Measurements from ENCODE around the gene MUC5AC.
"Not testable (repeated sequence)": the region's sequence is repeated elsewhere in the genome, so short reads cannot be mapped to it uniquely, and the experiment has no call there.

Gene MUC5AC

DNA sequence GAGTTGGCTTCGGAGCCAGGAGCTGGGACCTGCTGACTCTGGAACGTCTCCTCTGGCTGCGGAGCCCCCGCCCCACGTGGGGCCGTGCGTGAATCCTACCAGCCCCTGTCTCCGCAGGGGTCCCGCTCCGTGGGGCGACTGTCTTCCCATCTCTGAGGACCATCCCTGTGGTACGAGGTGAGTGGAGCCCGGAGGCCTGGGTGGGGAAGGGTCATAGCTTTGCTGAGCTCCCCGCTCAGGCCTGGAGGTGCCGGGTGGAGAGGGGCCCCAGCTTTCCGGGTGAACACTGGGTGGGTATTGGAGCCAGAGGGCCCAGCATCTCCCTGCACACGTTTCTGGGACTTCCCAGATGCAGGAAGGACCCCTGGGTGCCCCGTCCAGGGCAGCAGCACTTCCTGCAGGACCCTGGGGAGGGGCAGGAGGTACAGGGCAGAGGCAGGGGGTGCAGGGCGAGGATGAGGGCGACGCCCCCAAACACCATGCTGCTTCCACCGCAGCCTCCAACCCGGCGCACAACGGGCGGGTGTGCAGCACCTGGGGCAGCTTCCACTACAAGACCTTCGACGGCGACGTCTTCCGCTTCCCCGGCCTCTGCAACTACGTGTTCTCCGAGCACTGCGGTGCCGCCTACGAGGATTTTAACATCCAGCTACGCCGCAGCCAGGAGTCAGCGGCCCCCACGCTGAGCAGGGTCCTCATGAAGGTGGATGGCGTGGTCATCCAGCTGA lies 3.8 kb downstream of the MUC5AC start:
- Histone ChIP-seq H3K36me3 (ENCODE audit: insufficient read depth, low read length) (no peaks in the 10 kb centered on the region), H3K9ac (ENCODE audit: low read depth, low read length) (no peak overlapping the region), H3K4me1 (ENCODE audit: insufficient read depth, low read length) (no peaks in the 10 kb centered on the region), H3K9me3 (ENCODE audit: control insufficient read depth, insufficient read depth, low read length) (no peaks in the 10 kb centered on the region)

DNA sequence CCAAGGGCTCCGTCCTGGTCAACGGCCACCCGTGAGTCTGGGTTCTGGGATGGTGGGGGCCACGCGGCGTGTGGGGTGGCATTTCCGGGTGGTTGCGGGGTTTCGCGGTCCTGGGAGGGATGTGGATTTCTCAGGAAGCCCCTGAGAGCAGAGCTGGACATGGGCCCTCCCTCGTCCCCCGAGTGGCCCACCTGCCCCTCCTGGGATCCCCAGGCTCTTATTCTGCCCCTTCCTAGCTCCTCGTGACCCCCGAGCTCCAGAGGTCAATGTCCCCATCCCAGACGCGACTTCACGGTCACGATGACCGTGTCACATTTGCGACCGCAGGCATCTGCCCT lies 4.4 kb downstream of the MUC5AC start:
- Histone ChIP-seq H3K4me1 (ENCODE audit: insufficient read depth, low read length) (no peaks in the 10 kb centered on the region), H3K9me3 (ENCODE audit: control insufficient read depth, insufficient read depth, low read length) (no peaks in the 10 kb centered on the region), H3K9ac (ENCODE audit: low read depth, low read length) (no peak overlapping the region), H3K36me3 (ENCODE audit: insufficient read depth, low read length) (no peaks in the 10 kb centered on the region)

DNA sequence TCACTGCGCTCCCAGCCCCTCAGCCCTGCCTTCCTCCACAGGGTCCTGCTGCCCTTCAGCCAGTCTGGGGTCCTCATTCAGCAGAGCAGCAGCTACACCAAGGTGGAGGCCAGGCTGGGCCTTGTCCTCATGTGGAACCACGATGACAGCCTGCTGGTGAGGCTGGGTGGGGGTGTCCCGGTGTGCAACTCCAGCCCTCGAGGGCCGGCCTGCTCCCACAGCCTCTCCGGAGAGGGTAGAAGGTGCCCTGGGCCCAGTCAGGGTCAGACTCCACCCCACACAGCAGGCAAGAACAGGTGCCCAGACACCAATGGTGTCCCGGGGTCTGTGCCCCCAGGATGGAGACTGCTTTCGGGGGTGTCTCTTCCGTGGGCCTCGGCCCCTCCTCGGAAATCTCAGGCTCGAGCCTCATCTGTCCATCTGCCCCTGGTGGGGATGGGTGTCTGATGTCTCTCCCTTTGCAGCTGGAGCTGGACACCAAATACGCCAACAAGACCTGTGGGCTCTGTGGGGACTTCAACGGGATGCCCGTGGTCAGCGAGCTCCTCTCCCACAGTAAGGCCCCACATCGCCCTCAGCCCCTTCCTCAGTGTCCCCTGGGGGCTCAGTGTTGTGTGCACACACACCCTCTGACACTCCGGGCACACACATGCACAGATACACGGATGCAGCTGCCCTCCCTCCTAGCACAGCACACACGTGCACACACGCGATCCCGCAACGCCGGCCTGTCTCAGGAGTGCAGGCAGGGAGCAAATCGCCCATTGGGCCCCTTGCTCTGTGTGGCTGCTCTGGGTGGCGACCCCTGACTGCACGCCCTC lies 4.9 kb downstream of the MUC5AC start:
- Histone ChIP-seq H3K9me3 (ENCODE audit: control insufficient read depth, insufficient read depth, low read length) (no peaks in the 10 kb centered on the region), H3K9ac (ENCODE audit: low read depth, low read length) (no peak overlapping the region)

DNA sequence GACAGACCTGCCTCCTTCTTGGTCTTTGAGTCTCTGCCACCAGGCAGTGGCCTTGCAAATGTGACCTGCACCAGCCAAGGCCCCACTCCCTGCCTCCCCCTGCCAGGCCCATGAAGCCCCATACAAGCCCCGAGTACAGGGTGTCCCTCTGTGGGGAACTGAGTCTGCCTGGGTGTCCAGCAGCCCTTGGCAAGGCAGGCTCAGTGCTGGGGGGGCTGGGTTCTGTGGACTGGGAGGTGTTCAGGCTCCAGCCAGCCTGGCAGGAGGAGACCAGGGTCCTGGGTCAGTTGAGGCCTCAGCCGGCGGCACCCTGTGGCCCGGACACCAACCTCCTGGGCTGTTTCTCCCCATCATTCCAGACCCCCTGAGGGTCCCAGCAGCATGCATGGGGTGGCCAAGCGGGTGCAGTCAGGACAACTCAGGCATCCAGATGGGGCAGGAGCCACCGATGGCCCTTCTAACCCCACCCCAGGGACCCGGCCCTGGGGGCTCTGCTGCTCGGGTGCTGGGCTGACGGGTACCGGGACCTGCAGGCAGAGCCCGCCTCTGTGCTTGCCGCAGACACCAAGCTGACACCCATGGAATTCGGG lies 5.7 kb downstream of the MUC5AC start:
- Histone ChIP-seq H3K9ac (ENCODE audit: low read depth, low read length) (no peak overlapping the region), H3K36me3 (ENCODE audit: insufficient read depth, low read length) (no peaks in the 10 kb centered on the region), H3K9me3 (ENCODE audit: control insufficient read depth, insufficient read depth, low read length) (no peaks in the 10 kb centered on the region), H3K4me1 (ENCODE audit: insufficient read depth, low read length) (no peaks in the 10 kb centered on the region)

More for the DNA sequence above, 4.9 kb downstream of the MUC5AC start:
- H3K4me1 ChIP-seq (ENCODE audit: insufficient read depth, low read length): no peaks in the 10 kb centered on the region
- no peaks in the 10 kb centered on the region for H3K36me3 ChIP-seq (ENCODE audit: insufficient read depth, low read length)

DNA sequence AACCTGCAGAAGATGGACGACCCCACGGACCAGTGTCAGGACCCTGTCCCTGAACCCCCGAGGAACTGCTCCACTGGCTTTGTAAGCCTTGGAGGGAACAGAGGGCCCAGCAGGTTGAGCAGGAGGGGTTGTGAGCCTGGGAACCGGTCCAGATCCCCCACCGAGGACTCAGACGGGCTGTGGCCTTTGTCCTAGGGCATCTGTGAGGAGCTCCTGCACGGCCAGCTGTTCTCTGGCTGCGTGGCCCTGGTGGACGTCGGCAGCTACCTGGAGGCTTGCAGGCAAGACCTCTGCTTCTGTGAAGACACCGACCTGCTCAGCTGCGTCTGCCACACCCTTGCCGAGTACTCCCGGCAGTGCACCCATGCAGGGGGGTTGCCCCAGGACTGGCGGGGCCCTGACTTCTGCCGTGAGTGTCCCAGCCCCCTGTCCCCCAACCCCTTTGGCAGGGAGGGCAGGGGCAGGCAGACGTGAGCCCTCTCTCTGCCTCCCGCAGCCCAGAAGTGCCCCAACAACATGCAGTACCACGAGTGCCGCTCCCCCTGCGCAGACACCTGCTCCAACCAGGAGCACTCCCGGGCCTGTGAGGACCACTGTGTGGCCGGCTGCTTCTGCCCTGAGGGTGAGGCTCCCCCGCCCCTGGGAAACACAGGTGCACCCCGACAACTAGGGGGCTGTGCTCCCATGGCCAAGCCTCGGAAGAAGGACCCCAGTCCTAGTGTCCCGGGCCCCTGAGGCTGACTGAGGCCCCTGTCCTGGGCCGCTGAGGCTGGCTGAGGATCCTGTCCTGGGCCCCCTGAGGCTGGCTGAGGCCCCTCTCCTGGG lies 6.4 kb downstream of the MUC5AC start:
- no peak overlapping the region for H3K9ac ChIP-seq (ENCODE audit: low read depth, low read length)
- no peaks in the 10 kb centered on the region for H3K36me3 ChIP-seq (ENCODE audit: insufficient read depth, low read length)
- no peaks in the 10 kb centered on the region for H3K9me3 ChIP-seq (ENCODE audit: control insufficient read depth, insufficient read depth, low read length)
- H3K4me1 ChIP-seq (ENCODE audit: insufficient read depth, low read length): no peaks in the 10 kb centered on the region

DNA sequence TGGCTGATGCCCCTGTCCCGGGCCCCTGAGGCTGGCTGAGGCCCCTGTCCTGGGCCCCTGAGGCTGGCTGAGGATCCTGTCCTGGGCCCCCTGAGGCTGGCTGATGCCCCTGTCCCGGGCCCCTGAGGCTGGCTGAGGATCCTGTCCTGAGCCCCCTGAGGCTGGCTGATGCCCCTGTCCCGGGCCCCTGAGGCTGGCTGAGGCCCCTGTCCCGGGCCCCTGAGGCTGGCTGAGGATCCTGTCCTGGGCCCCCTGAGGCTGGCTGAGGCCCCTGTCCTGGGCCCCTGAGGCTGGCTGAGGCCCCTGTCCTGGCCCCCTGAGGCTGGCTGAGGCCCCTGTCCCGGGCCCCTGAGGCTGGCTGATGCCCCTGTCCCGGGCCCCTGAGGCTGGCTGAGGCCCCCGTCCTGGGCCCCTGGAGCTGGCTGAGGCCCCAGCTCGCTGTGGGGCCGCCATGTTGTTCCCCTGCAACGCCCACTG lies 7.1 kb downstream of the MUC5AC start:
- not testable (repeated sequence) for H3K9me3 ChIP-seq (ENCODE audit: control insufficient read depth, insufficient read depth, low read length); H3K9ac ChIP-seq (ENCODE audit: low read depth, low read length); H3K4me1 ChIP-seq (ENCODE audit: insufficient read depth, low read length); H3K36me3 ChIP-seq (ENCODE audit: insufficient read depth, low read length)

DNA sequence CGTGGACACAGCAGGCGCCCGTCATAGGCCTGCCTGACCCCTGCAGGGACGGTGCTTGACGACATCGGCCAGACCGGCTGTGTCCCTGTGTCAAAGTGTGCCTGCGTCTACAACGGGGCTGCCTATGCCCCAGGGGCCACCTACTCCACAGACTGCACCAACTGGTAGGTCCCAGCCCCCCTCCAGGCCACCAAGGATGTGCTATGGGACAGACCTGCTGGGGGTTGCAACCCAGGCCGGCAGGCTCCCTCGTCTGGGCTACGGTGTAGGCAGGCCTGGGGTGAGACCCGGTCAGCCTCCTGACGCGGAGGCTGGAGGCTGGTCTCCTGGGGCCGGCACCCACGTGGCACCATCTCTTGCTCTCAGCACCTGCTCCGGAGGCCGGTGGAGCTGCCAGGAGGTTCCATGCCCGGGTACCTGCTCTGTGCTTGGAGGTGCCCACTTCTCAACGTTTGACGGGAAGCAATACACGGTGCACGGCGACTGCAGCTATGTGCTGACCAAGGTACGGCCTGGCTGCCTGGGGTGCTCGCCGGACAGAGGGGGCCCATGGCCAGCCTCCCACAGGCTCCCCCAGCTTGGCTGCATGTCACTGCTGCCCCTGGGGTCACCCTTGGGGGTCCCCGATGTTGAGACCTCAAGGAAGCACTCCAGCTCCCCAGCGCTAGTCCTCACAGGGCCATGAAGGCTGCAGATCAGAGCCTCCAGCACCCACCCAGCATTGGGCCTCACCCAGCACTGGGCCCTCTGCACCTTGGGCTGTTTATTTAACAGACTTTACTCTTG lies 7.7 kb downstream of the MUC5AC start:
- no peaks in the 10 kb centered on the region for H3K36me3 ChIP-seq (ENCODE audit: insufficient read depth, low read length)
- no peaks in the 10 kb centered on the region for H3K9me3 ChIP-seq (ENCODE audit: control insufficient read depth, insufficient read depth, low read length)
- no peak overlapping the region for H3K9ac ChIP-seq (ENCODE audit: low read depth, low read length)

DNA sequence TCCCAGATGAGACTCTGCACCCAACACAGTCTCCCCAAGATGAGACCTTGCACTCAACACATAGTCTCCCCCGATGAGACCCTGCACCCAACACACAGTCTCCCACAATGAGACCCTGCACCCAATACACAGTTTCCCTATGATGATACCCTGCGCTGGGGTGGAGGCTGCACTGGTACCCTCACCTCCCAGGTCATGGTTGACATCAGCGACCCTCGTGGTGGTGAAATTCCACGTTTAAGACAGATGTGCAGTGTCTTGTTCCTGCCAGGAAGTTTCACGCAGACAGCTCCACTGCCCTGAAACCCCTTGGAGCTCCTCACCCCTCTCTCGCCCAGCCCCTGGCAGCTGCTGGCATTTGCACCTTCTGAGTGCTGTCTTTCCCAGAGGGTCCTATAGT lies 9.5 kb downstream of the MUC5AC start:
- no peaks in the 10 kb centered on the region for H3K4me1 ChIP-seq (ENCODE audit: insufficient read depth, low read length)
- no peak overlapping the region for H3K9ac ChIP-seq (ENCODE audit: low read depth, low read length)
- H3K36me3 ChIP-seq (ENCODE audit: insufficient read depth, low read length): no peaks in the 10 kb centered on the region
- H3K9me3 ChIP-seq (ENCODE audit: control insufficient read depth, insufficient read depth, low read length): no peaks in the 10 kb centered on the region

More for the DNA sequence above, 7.7 kb downstream of the MUC5AC start:
- H3K4me1 ChIP-seq (ENCODE audit: insufficient read depth, low read length): no peaks in the 10 kb centered on the region

DNA sequence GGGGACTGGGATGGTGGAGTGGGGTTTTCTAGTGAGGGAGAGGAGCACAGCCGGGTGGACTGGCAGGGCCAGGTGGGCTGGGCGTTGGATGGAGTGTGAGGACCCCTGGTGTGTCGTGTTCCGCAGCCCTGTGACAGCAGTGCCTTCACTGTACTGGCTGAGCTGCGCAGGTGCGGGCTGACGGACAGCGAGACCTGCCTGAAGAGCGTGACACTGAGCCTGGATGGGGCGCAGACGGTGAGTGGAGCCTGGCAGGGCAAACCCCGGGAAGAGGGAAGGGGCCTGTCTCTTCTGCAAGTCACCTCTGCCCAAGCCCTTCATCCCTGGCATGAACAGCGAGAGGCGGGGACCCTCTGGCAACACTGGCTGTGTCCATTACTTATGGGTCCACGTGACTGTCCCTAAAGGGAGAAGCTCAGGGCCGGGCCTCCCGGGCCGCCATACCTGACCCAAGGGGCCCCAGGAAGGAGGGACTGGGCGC lies 10.0 kb downstream of the MUC5AC start:
- H3K9me3 ChIP-seq (ENCODE audit: control insufficient read depth, insufficient read depth, low read length): no peaks in the 10 kb centered on the region
- H3K4me1 ChIP-seq (ENCODE audit: insufficient read depth, low read length): no peaks in the 10 kb centered on the region
- H3K36me3 ChIP-seq (ENCODE audit: insufficient read depth, low read length): no peaks in the 10 kb centered on the region
- no peak overlapping the region for H3K9ac ChIP-seq (ENCODE audit: low read depth, low read length)

DNA sequence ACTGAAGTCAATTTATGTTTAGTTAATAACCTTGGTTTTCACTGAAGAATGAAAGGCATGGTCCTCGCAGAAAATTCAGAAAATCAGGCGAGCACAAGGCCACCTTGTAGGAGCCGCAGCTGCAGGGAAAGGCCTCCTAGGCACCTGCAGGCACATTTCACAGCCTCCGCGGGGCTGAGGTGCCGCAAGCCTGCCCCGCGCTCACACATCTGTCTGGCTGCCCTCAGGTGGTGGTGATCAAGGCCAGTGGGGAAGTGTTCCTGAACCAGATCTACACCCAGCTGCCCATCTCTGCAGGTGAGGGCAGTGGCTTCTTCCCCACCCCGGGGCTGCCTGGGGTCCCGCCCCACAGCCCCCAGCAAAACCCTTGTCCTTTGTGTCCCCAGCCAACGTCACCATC lies 10.5 kb downstream of the MUC5AC start:
- Histone ChIP-seq H3K36me3 (ENCODE audit: insufficient read depth, low read length) (no peaks in the 10 kb centered on the region), H3K4me1 (ENCODE audit: insufficient read depth, low read length) (no peaks in the 10 kb centered on the region), H3K9me3 (ENCODE audit: control insufficient read depth, insufficient read depth, low read length) (no peaks in the 10 kb centered on the region), H3K9ac (ENCODE audit: low read depth, low read length) (no peak overlapping the region)

DNA sequence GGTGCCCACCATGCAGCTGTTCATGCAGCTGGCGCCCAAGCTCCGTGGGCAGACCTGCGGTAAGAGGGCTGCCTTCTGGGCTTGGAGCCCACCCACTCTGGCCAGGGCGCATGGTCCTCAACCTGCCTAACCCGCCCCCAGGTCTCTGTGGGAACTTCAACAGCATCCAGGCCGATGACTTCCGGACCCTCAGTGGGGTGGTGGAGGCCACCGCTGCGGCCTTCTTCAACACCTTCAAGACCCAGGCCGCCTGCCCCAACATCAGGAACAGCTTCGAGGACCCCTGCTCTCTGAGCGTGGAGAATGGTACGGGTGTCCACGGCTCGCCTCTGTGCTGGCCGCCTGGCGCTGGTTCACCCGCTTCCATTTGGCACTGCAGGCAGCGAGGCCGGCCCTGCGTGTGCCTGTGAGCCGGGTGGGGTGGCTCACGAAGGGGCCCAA lies 11.0 kb downstream of the MUC5AC start:
- H3K4me1 ChIP-seq (ENCODE audit: insufficient read depth, low read length): no peaks in the 10 kb centered on the region
- H3K9me3 ChIP-seq (ENCODE audit: control insufficient read depth, insufficient read depth, low read length): no peaks in the 10 kb centered on the region

DNA sequence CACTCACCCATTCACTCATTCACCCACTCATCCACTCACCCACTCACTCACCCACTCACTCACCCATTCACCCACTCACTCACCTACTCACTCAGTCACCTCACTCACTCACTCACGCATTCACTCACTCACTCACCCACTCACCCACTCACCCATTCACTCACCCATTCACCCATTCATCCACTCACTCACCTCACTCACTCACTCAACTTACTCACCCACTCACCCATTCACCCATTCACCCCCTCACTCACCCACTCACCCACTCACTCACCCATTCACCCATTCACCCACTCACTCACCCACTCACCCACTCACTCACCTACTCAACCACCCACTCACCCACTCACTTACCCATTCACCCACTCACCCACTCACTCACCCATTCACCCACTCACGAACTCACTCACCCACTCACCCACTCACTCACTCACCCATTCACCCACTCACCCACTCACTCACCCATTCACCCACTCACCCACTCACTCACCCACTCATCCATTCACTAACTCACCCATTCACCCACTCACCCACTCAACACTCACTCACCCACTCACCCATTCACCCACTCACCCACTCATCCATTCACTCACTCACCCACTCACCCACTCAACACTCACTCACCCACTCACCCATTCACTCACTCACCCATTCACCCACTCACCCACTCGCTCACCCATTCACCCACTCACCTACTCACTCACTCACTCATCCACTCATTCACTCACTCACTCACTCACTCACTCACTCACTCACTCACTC lies 13.7 kb downstream of the MUC5AC start:
- Histone ChIP-seq H3K9me3 (ENCODE audit: control insufficient read depth, insufficient read depth, low read length) (no peaks in the 10 kb centered on the region), H3K9ac (ENCODE audit: low read depth, low read length) (no peak overlapping the region)

More for the DNA sequence above, 11.0 kb downstream of the MUC5AC start:
- H3K36me3 ChIP-seq (ENCODE audit: insufficient read depth, low read length): no peaks in the 10 kb centered on the region
- no peak overlapping the region for H3K9ac ChIP-seq (ENCODE audit: low read depth, low read length)

More for the DNA sequence above, 13.7 kb downstream of the MUC5AC start:
- Histone ChIP-seq H3K4me1 (ENCODE audit: insufficient read depth, low read length) (no peaks in the 10 kb centered on the region), H3K36me3 (ENCODE audit: insufficient read depth, low read length) (no peaks in the 10 kb centered on the region)
